Measurements from ENCODE around the gene ABCC6.

DNA sequence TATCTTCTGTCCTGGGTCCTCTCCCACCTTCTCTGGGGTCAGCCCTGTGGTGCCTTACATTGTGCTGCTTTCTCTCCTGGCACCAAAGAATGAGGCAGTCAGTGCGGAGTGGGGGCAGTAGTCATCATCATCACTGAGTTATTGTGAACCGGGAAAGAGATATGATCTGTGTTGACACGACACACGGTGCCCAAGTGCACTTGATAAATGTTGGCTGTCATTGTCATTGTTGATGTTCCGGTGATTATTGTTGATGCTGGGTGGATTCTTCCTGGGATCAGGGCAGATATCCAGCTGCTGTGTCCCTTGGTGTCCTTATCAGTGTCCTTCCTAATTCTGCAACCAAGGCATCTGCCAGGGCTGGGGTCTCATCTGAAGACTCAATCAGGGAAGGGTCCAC is 121.7 kb downstream of the ABCC6 start:
- TF ChIP-seq, protein P1, sequence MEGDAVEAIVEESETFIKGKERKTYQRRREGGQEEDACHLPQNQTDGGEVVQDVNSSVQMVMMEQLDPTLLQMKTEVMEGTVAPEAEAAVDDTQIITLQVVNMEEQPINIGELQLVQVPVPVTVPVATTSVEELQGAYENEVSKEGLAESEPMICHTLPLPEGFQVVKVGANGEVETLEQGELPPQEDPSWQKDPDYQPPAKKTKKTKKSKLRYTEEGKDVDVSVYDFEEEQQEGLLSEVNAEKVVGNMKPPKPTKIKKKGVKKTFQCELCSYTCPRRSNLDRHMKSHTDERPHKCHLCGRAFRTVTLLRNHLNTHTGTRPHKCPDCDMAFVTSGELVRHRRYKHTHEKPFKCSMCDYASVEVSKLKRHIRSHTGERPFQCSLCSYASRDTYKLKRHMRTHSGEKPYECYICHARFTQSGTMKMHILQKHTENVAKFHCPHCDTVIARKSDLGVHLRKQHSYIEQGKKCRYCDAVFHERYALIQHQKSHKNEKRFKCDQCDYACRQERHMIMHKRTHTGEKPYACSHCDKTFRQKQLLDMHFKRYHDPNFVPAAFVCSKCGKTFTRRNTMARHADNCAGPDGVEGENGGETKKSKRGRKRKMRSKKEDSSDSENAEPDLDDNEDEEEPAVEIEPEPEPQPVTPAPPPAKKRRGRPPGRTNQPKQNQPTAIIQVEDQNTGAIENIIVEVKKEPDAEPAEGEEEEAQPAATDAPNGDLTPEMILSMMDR (IDR thresholded peaks at IDR 0.05): no peak
- no peak for TF ChIP-seq EP300 (IDR thresholded peaks at IDR 0.05; ENCODE audit: low read depth)
